ENCODE measurements around the gene NUBP2. TPM values are rescaled to one million over a fixed set of nuclear protein-coding genes. Genes with fewer than 3 reads are reported as not detected.

The NUBP2 gene
- total and polyA plus RNA-seq, 2 donors (not counting 3 experiments of a cell fraction or from before 2014, with no cell fraction given) = 55.0 to 69.6 TPM

- intact Hi-C loops (cut with micrococcal nuclease) (loop anchor here (10.0 kb wide), 1 partner anchor 485 kb away; the partner anchor contains the start of gene UBE2I), dilution Hi-C loops (cut with MboI; ENCODE audit: extremely low pct_ligation_motif_present, low sequenced_read_pairs) (no loop called here)
- Histone ChIP-seq H3K27ac (ENCODE audit: insufficient read depth, low read depth, low read length) (no peak overlapping the region), H4K20me1 (replicated peaks; ENCODE audit: control insufficient read depth, extremely low read depth, insufficient read depth, low read length) (no peaks in the 10 kb centered on the region), H3K4me2 (ENCODE audit: insufficient read depth, low read length) (no peak overlapping the region), H2AFZ (ENCODE audit: low read depth, low read length) (no peak overlapping the region), H3K9me3 (replicated peaks; ENCODE audit: control insufficient read depth, insufficient read depth, low read length) (no peaks in the 10 kb centered on the region), H3K9ac (replicated peaks; ENCODE audit: extremely low read depth, insufficient read depth, low read length) (no peak overlapping the region), H3K4me1 (ENCODE audit: control insufficient read depth, extremely low read depth, insufficient read depth, low read length) (no peaks in the 10 kb centered on the region), H3K9me1 (replicated peaks; ENCODE audit: control insufficient read depth, extremely low read depth, insufficient read depth, low read length) (no peaks in the 10 kb centered on the region), H3K36me3 (ENCODE audit: control insufficient read depth in 2 of 2, extremely low read depth in 1 of 2, insufficient read depth in 2 of 2, low read length in 2 of 2) (peaks cover 0 to 23% of the 10 kb centered on the region in 2 experiments), H3K79me2 (ENCODE audit: control insufficient read depth, insufficient read depth, low read length) (peaks cover 15% of the 10 kb centered on the region), H3K27me3 (ENCODE audit: control insufficient read depth in 2 of 2, insufficient read depth in 2 of 2, low read length in 2 of 2) (no peaks in the 10 kb centered on the region), H3K4me3 (replicated peaks in 1 of 3; ENCODE audit: insufficient read depth in 1 of 3, low read depth in 1 of 3, low read length in 3 of 3) (no peak overlapping the region)
- DNase-seq (ENCODE audit: low read depth, low spot score) = no peak
- BruUV-seq (replicated peaks) = no TSS peak
- ChIA-PET POLR2A (no interaction called here), CTCF (no interaction called here)
- TF ChIP-seq, protein P1, sequence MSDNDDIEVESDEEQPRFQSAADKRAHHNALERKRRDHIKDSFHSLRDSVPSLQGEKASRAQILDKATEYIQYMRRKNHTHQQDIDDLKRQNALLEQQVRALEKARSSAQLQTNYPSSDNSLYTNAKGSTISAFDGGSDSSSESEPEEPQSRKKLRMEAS (IDR thresholded peaks at IDR 0.05; ENCODE audit: insufficient read depth, insufficient read length) = no peak
- TF ChIP-seq JUN (IDR thresholded peaks at IDR 0.05; ENCODE audit: borderline replicate concordance, insufficient read depth, insufficient read length, low read depth) (no peak), FOS (IDR thresholded peaks at IDR 0.05; ENCODE audit: borderline replicate concordance, insufficient read depth, low read length) (no peak), POLR2AphosphoS5 (IDR thresholded peaks at IDR 0.05; ENCODE audit: insufficient read depth, low read depth, low read length) (no peak), MYC (IDR thresholded peaks at IDR 0.05; ENCODE audit: low read depth, low read length) (no peak), GATA2 (IDR thresholded peaks at IDR 0.05; ENCODE audit: insufficient read depth, insufficient read length, low read depth, low read length) (no peak), CTCF (IDR thresholded peaks at IDR 0.05; ENCODE audit: extremely low read depth in 1 of 2, insufficient read depth in 1 of 2, low read depth in 1 of 2, low read length in 2 of 2) (no peak), POLR2A (IDR thresholded peaks at IDR 0.05; ENCODE audit: low read depth, low read length) (no peak), EZH2 (IDR thresholded peaks at IDR 0.05; ENCODE audit: borderline replicate concordance, low read depth, low read length, severe bottlenecking) (no peak)
- FAIRE-seq = no peak
Observed at GRCh38 chr16:1789643-1790045, 6.9 kb downstream of the NUBP2 start.
